HepG2 (cell line): ENCODE measurements around the gene TTYH1. TPM values are rescaled to one million over a fixed set of nuclear protein-coding genes. Genes with fewer than 3 reads are reported as not detected.

ENCODE experiments used
- ATAC-seq: fragments of 200-7000 bp; cut with Tn5 transposase; 3 replicates; pipeline ENCODE4 v1.9.1; 2020; ENCODE audit warnings: mild to moderate bottlenecking, moderate library complexity
- BruUV-seq: library from RNA; stranded (reverse); fragments of 400-500 nt; replicated peaks from 2 replicates; lab custom pipeline; 2021; lab: Mats Ljungman, UMichigan
- CTCF ChIA-PET: fragments of 300-600 bp; formaldehyde crosslinking; extraction: SDS; loops from one replicate; lab custom pipeline; 2021; ENCODE audit warnings: low total read pairs, inconsistent platforms, low intra/inter-chr PET ratio; lab: Yijun Ruan, JAX
- POLR2A ChIA-PET: fragments of 350-600 bp; sonication (Branson Sonifier 250); formaldehyde crosslinking; loops from one replicate; lab custom pipeline; 2020; ENCODE audit warnings: antibody characterized with exemption, inconsistent platforms; lab: Yijun Ruan, JAX
- DNase-seq: peaks from one replicate; pipeline ENCODE4 v3.0.0-alpha.2; 2015; ENCODE audit warnings: low spot score
- FAIRE-seq: peaks from 3 replicates; lab custom pipeline; 2011; peaks lifted over from hg19 to GRCh38; lab: Jason Lieb, UNC
- H2AFZ ChIP-seq: one replicate; pipeline ENCODE4 v1.6.1; 2011; ENCODE audit warnings: low read length, inconsistent platforms
- H3K27ac ChIP-seq: fragments of 300-600 bp; 3 replicates; pipeline ENCODE4 v1.8.0; 2011; ENCODE audit warnings: mixed run types, mild to moderate bottlenecking, mixed read lengths, low read length, inconsistent platforms; ENCODE audit not compliant: insufficient read depth; ENCODE audit errors: extremely low read length
- H3K27me3 ChIP-seq, 2 experiments: fragments of 200-600 bp in 1 of 2; 2 replicates in 1 of 2; 3 replicates in 1 of 2; pipeline versions ENCODE4 v1.6.0 to v1.8.0; 2011; ENCODE audit warnings: low read length in 2 of 2, mild to moderate bottlenecking in 2 of 2, moderate library complexity in 2 of 2, inconsistent platforms in 1 of 2; ENCODE audit not compliant: insufficient read depth in 2 of 2, control insufficient read depth in 1 of 2
- H3K36me3 ChIP-seq, 2 experiments: fragments of 200-600 bp in 1 of 2; replicated peaks in 1 of 2; 2 replicates in 1 of 2; 3 replicates in 1 of 2; pipeline versions ENCODE4 v1.5.1 to v1.8.0; 2011; ENCODE audit warnings: low read length in 2 of 2, inconsistent platforms in 1 of 2; ENCODE audit not compliant: insufficient read depth in 2 of 2, control insufficient read depth in 1 of 2
- H3K4me1 ChIP-seq: 2 replicates; pipeline ENCODE4 v1.5.1; 2012; ENCODE audit warnings: low read length, inconsistent platforms; ENCODE audit not compliant: insufficient read depth
- H3K4me2 ChIP-seq: 2 replicates; pipeline ENCODE4 v1.6.0; 2011; ENCODE audit warnings: low read depth, low read length, inconsistent platforms
- H3K4me3 ChIP-seq, 3 experiments: fragments of 200-600 bp in 1 of 3; sonication (generic), shearing (Covaris generic) in 1 of 3; replicated peaks in 1 of 3; 2 replicates each; pipeline ENCODE4 v1.5.1; 2011 to 2016; ENCODE audit warnings: low read length in 3 of 3, inconsistent platforms in 2 of 3, low read depth in 2 of 3, mild to moderate bottlenecking in 2 of 3, control low read depth in 1 of 3, mixed read lengths in 1 of 3; ENCODE audit not compliant: insufficient read depth in 1 of 3
- H3K79me2 ChIP-seq: one replicate; pipeline ENCODE4 v1.6.1; 2011; ENCODE audit warnings: low read length, inconsistent platforms; ENCODE audit not compliant: insufficient read depth
- H3K9ac ChIP-seq: 2 replicates; pipeline ENCODE4 v1.6.0; 2011; ENCODE audit warnings: mild to moderate bottlenecking, low read depth, low read length, inconsistent platforms; ENCODE audit not compliant: insufficient read depth
- H3K9me3 ChIP-seq: 2 replicates; pipeline ENCODE4 v1.5.1; 2012; ENCODE audit warnings: mild to moderate bottlenecking, low read length
- H4K20me1 ChIP-seq: 2 replicates; pipeline ENCODE4 v1.6.0; 2011; ENCODE audit warnings: inconsistent platforms, mild to moderate bottlenecking, low read length, moderate library complexity; ENCODE audit not compliant: insufficient read depth
- AGO1 ChIP-seq: fragments of 200-400 bp; formaldehyde crosslinking; IDR thresholded peaks from 2 replicates; pipeline ENCODE4 v1.6.1; 2017; ENCODE audit warnings: mild to moderate bottlenecking, low read depth, low read length, moderate library complexity; ENCODE audit not compliant: poor library complexity, severe bottlenecking
- AGO2 ChIP-seq: fragments of 200-400 bp; formaldehyde crosslinking; optimal IDR thresholded peaks from 2 replicates; pipeline ENCODE3; 2017; ENCODE audit warnings: mild to moderate bottlenecking, low read depth, low read length, moderate library complexity
- KDM2A ChIP-seq: sonication (generic); formaldehyde crosslinking; IDR thresholded peaks from 2 replicates; pipeline ENCODE4 v1.4.0; 2020; ENCODE audit warnings: low read depth, missing genetic modification reagents, borderline replicate concordance
- MNT ChIP-seq: fragments of 450-650 bp; IDR thresholded peaks from 2 replicates; pipeline ENCODE4 v1.6.1; 2016
- SP2 ChIP-seq: sonication (generic); formaldehyde crosslinking; IDR thresholded peaks from 2 replicates; pipeline ENCODE4 v1.5.1; 2020; ENCODE audit warnings: mild to moderate bottlenecking, missing genetic modification reagents
- ZUFSP ChIP-seq: sonication (generic); formaldehyde crosslinking; IDR thresholded peaks from 2 replicates; pipeline ENCODE4 v1.9.0; 2021; ENCODE audit warnings: missing genetic modification reagents, mild to moderate bottlenecking, borderline replicate concordance
- WGBS: methylation state at CpG from one replicate; pipeline ENCODE4 v1.1.6; 2017; ENCODE audit warnings: low lambda C conversion rate; 5-methylcytosine and 5-hydroxymethylcytosine counted together
- in situ Hi-C: cut with HindIII; loops from 2 replicates; pipeline ENCODE4 v1.10.0; 2017; ENCODE audit warnings: low pct_unique_long_range_greater_than_20kb; ENCODE audit not compliant: extremely low pct_ligation_motif_present
- intact Hi-C: fragments of 100-400 bp; cut with micrococcal nuclease; formaldehyde crosslinking; loops from one replicate; pipeline ENCODE4 v1.10.0; 2022; ENCODE audit not compliant: unreplicated experiment
- polyA plus RNA-seq, 8 experiments: library from polyadenylated mRNA; depleted of rRNA in 3 of 8; stranded (reverse) in 7 of 8; unstranded in 1 of 8; fragments of >200 nt; fragmentation: Illumina TruSeq in 4 of 8; extraction: Trizol in 4 of 8; gene quantifications; 2 replicates each; pipeline versions ENCODE4 v1.2.1 to v1.2.3, GENCODE V29; 2011 to 2016; ENCODE audit warnings: low read depth in 4 of 8, missing spikeins in 1 of 8, mixed read lengths in 1 of 8; ENCODE audit not compliant: insufficient read depth in 1 of 8
- total RNA-seq, 5 experiments: library from RNA; depleted of rRNA; stranded (reverse); fragments of >200 nt; fragmentation: Illumina TruSeq; extraction: Trizol; gene quantifications; 2 replicates each; pipeline ENCODE4 v1.2.3, GENCODE V29; 2016; ENCODE audit warnings: low read depth in 1 of 5

TTYH1 gene
- total and polyA plus RNA-seq, 2 of the 13 experiments (the other 11 are each of a cell fraction or from before 2014, with no cell fraction given): 6.9 to 19.9 TPM

GRCh38 chr19:54426291-54426931 lies 11.1 kb downstream of the TTYH1 start:
- WGBS: 82% methylated on average over 10 of the region's 17 CpGs
- BruUV-seq: no TSS peak
- H3K9me3 ChIP-seq: no peaks in the 10 kb centered on the region
- peaks cover 7% of the 10 kb centered on the region for H3K4me1 ChIP-seq
- H3K9ac ChIP-seq: no peak overlapping the region
- POLR2A ChIA-PET: no interaction called here
- no peak overlapping the region for H3K4me3 ChIP-seq
- no peak overlapping the region for H3K27ac ChIP-seq
- no peaks in the 10 kb centered on the region; a peak in 1 of 5 replicates for H3K27me3 ChIP-seq
- TF ChIP-seq AGO1: peak; percentile 86
- TF ChIP-seq AGO2: peak; percentile 63
- TF ChIP-seq ZUFSP (CRISPR knock-in tag): no peak
- TF ChIP-seq SP2 (CRISPR knock-in tag): no peak
- TF ChIP-seq KDM2A (CRISPR knock-in tag): 0 out of 2 replicates have a peak, but pooled peaks have one; percentile 18
- peak; percentile 48 for TF ChIP-seq MNT
- in situ Hi-C loops (no loop called here), intact Hi-C loops (no loop called here)
- H4K20me1 ChIP-seq: no peaks in the 10 kb centered on the region
- H3K36me3 ChIP-seq: no peaks in the 10 kb centered on the region
- ATAC-seq: no peak; the same call in 2 of the 3 replicates
- DNase-seq: no peak
- FAIRE-seq: no peak
- no peak overlapping the region for H3K4me2 ChIP-seq
- CTCF ChIA-PET: no interaction called here
- no peak overlapping the region for H2AFZ ChIP-seq
- H3K79me2 ChIP-seq: no peaks in the 10 kb centered on the region
